NOMO-1 treated with dmso at 0.1 percent for 144 hours (cell line): ENCODE measurements around the gene MAP2K7.
A peak's percentile ranks its signal among the peaks of the same experiment; 100 is the strongest.
"Not testable (repeated sequence)": the region's sequence is repeated elsewhere in the genome, so short reads cannot be mapped to it uniquely, and the experiment has no call there.

Experiments used
- DNase-seq: peaks from one replicate; lab custom pipeline; 2025; ENCODE audit not compliant: unreplicated experiment; lab: John Stamatoyannopoulos, UW

The MAP2K7 gene

DNA sequence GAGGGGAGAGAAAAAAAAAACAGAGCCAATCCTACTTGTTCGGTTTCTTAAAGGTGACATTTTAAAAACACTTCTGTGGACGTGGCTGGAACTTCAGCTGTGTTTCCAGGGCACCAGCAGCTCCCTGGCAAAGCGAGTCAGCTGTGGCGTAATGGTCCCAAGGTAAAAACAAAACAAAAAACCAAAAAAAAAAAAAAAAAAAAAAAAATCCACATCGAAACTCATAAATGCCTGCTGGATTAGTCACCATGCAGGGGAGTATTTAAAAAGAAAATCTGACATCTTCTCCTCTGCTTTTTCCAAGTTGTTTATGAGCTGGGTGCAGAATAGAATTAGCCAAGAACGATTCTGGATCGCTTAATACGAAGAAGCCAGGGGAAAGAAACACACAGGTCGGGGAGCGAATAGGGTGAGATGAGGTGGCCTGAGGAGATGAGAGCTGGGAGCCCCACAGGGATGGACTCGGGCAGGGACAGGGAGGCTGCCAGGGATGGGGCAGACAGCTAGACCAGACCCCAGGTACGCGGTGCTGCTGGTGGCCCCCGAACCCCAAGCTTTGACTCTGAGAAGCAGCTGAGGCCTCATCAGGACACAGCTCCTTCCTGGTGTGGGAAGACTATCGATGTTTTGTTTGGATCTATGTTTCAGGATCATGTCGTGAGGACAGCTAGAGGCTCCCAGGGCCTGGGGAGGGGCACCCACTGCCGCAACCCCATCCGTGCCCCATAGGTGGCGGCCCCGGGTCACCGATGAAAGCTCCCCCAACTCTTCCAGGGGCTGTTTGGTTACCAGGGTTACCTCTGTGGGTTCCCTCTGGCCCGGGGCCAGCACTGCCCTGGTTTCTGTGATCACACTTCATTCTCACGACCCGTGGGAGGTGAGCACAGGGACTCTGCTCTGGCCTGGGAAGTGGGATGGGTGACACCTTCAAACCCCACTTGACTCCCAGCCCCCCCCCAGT is 25.3 kb downstream of the MAP2K7 start:
- no peak for DNase-seq

GRCh38 chr19:7930030-7930429 is 26.4 kb downstream of the MAP2K7 start:
- DNase-seq: not testable (repeated sequence)

- no peak for DNase-seq
These were observed 27.1 kb downstream of the MAP2K7 start for GRCh38 chr19:7930765-7931164.

DNA sequence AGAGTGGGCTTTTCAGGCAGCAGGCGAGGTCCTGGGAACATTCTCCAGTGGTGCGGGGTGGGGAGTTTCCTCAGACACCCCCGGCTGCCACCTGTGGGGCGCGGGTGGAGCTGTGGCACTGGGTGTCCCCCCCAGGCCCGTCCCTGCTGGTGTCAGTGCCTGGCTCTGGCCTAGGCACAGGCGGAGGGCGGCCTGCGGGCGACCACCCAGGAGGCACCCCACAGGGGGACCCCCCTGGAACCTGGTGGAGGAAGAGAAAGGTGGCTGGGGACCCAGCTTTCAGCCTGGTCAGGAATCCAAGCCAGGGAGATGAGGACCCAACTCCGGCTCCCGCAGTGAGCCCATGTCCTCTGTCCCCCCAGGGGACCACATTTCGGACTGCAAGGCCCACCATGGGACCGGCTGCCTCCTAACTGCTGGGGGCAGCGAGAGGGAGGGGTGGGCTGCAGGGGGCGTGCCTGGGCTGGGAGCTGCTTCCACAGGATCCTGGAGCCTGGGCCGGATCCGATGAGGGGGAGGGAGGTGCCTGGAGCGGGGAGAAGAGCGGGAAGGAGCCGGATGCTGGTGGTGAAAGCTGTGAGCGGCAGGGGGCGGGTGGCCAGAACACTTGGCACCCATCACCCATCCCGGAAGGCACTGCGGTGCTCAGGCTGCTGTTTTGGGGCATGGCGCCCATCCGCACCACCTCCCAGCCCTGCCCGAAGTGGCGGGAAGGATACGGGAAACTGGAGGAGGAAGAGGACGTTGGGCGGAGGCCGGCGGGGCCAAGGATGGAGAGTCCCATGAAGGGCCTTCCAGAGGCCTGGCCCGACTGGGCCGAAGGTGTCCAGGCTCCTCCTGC is 27.8 kb downstream of the MAP2K7 start:
- DNase-seq: no peak

DNA sequence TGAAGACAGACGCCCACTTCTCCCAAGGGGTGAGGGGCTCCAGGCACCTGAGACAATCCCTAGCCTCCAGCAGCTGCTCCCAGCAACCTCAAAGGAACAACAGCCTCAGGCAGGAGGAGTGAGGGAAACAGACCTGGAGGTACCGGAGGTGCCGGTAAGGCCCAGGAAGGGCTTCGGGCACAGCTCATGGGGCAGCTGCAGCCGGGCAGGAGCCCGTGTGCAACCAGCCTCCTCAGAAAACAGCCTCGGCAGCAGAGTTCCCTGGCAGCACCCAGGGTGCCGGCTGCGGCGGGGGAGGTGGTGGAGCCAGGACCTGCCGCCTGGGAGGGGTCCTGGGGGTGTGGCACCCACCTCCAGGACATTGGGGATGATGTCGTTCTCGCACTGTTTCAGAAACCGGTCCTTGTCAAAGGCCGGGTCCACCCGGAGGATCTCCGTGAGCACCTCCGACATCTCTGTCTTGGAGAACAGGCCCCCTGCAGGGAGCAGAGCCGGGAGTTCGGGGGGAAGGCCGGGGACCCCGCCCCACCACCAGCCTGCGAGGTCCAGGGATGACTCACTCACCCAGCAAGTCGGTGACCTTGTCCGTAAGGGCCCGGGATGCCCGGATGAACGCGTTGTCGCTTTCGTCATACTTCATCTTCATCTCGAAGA is 28.7 kb downstream of the MAP2K7 start:
- DNase-seq: no peak

DNA sequence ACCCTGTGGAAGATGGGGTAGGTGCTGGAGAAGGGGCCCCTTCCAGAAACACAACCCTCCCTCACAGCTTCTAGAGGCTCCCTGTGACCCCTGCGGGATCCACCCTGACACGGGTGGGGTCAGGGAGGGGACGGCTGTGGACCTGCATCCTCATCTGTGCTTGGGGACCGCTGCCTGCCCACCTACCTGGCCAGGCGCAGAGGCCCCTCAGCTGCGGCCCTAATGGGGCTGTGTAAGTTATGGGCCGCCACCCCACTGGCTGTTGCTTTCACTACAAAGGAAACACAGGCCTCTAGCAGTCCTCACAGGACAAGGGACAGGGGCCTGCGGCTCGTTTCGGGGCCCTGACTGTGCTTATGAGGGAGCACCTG is 29.2 kb downstream of the MAP2K7 start:
- DNase-seq: no peak

DNA sequence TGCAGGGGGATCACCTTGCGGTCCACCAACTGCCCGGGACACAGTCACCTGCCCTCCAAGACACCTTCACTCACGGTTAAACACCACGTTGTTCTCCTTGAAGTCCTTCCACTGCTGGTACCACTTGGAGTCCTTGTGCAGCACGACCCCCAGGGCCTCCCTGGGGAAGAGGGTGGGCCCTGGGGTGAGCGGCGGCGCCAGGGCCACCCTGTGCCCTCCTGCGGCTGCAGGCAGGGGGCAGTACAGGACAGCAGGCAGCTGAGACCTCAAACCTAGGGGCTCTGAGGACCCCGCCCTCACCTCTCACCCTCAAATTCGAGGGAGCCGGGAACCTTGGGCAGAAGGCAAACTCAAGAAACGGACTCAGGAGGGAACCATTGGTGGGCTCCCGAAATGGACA is 29.7 kb downstream of the MAP2K7 start:
- DNase-seq: no peak

DNA sequence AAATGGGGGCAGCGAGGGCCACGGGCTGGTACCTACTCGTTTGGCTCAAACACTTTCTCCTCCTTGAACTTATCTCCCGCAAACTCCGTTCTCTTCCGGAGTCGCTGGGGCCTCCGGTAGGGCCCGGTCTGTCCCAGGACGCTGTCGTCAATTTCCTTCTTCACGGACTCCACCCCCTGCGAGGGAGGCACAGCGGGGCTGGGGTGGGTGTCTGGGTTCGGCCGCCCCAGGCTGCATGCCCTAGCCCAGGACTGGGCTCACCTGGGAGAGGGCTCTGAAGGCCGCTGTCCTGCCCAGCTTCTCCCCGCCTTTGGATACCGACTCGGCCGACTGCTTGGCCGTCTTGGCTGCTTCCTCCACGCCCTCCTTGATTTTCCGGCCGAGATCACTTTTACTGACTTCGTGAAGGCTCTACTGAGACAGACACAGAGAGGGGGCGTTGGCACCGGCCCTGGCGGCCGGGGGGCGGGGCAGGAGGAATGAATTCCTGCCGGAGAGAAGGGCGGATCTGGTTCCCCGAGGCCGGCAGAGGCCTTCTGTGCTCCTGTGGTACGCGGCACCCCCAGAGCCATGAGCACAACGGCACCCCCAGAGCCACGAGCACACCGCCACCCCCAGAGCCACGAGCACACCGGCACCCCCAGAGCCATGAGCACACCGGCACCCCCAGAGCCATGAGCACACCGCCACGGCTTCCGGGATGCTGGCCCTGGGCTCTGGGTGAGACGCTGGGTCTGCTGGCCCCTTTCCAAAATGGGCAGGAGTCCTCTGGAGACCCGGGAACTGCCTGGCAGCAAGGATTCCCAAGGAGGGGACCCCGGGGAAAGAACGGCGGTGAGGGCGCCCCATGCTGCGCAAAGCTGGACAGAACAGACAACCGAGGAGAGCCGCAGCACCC is 30.4 kb downstream of the MAP2K7 start:
- no peak for DNase-seq

- no peak for DNase-seq
These were observed 31.1 kb downstream of the MAP2K7 start for GRCh38 chr19:7934766-7935165.

DNA sequence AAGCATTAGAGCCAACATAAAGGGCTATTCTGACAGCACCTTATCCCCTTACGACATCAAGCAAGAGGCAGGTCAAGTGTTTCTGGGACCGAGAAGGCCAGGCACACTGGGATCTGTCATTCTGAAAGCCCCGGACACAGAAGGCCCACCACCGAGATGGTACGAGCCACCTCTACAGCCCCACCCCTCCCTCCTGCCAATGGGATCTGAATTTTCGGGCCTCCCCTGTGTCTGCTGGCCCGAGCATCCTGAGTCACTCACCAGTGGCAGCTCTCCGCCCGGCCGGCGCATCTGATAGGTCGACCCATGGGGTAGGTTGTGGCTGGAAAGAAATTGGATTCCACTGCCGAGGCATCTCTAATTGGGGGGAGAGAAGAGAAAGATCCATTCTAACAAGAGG is 37.2 kb downstream of the MAP2K7 start:
- no peak for DNase-seq

- DNase-seq: no peak
These were observed 38.4 kb downstream of the MAP2K7 start for GRCh38 chr19:7941895-7942596.

- no peak for DNase-seq
These were observed 39.3 kb downstream of the MAP2K7 start for GRCh38 chr19:7942981-7943443.

DNA sequence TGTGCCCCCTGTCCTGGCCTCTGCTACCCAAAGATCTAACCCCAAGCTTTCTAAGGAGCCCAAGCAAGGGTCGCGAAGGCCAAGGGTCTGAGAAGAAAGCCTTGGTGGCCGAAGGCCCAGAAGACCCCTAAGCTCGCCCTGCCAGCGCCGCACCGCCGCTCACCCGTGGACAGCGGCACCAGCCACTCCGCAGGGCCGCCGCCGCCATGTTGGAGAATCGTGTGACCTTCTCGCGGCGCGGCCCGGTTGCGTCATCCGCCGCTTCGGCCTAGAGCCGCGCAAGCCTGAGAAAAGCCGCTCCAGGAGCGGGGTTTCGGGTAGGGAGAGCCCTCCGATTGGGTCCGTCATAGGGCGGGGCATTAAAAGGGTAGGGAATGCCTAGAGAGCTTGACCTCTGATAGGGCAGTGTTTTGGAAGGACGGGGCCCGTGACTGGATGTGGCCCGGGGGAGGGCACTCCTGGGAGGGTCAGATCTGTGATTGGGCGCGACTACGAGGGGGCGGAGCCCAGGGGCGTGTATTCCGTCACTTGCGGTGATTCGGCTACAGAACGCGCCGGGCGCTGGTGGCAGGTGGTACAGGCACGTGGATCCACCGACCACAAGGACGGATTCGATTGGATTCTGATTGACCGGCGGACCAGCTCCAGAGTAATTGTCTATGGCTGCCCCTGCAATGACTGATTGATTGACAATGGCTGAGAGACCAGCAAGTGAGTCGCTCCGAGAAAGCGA is 39.9 kb downstream of the MAP2K7 start, which contains the start of gene TIMM44:
TIMM44 (minus strand) TSS at position 223 of the 733 bp plus-strand sequence; CDS start at position 208, 15 bp downstream.
- peak; percentile 100 for DNase-seq

DNA sequence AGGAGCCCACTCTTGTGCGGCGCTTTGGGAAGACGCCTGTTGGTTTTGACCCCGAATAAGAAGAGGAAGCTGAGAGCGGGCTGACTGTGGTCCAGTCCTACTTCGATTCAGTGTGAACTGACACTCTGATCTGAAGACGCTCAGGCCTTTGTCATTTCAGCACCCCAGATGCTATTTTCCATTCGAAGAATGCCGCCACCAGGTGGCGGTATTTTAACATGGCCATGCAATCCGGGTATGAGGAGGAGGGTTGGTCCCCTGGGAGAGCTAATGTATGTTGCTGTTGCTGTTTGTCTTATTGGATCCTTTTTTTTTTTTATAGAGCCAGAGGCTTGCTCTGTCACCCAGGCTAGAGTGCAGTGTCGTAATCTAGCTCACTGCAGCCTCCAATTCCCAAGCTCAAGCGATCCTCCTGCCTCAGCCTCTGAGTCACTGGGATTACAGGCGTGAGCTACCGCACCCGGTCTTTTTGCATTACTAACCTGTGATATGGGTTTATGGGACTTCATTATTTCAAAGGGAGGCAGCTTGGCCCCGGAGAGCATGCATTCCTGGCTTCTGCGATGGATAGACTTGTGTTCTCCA is 40.6 kb downstream of the MAP2K7 start:
- DNase-seq: peak; percentile 74

GRCh38 chr19:7947939-7948338 is 44.3 kb downstream of the MAP2K7 start:
- DNase-seq: no peak

- DNase-seq: no peak
These were observed 49.4 kb downstream of the MAP2K7 start for GRCh38 chr19:7953060-7953459.

- no peak for DNase-seq
These were observed 49.9 kb downstream of the MAP2K7 start for GRCh38 chr19:7953576-7953975.

GRCh38 chr19:7955696-7956095 is 52.0 kb downstream of the MAP2K7 start:
- no peak for DNase-seq

DNA sequence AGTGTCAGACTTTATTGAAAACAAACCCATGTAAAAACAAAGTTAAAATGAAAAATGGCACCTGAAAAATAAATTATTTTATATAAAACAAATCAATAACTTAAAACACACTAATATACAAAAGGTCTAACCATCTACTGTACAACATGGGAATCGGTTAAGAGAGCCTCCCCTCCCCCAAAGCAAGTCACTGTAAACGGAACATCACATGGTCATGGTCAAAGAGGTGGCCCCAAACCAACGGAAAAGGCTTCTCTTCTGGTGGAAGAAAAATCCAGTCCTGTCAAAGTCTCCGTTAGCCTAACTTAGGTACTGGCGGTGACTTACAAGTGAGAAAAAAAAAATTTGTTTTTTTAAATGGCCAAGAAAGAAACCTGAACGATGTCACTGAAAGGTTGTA is 55.5 kb downstream of the MAP2K7 start:
- no peak for DNase-seq
